Activated T-helper 9 cell treated with anti-CD3 and anti-CD28 coated beads, Interleukin-2, amount 50 U/mL, for 16 hours (primary cell): ENCODE data around the gene TOPAZ1.

Experiments
- DNase-seq: peaks from one replicate; pipeline ENCODE4 v3.0.0-alpha.2; 2020; ENCODE audit warnings: low read depth

TOPAZ1 gene

GRCh38 chr3:44241706-44242105, at the start of gene TOPAZ1:
Gene TOPAZ1 (plus strand): TSS chr3:44241886. CDS start chr3:44242054, 168 bp downstream.
- DNase-seq, result no peak

GRCh38 chr3:44198284-44199269, 43.1 kb upstream of the TOPAZ1 start:
- peak; percentile 30 for DNase-seq

- DNase-seq, result no peak
Observed at GRCh38 chr3:44206261-44206660, 35.4 kb upstream of the TOPAZ1 start.

GRCh38 chr3:44206862-44207652, 34.6 kb upstream of the TOPAZ1 start:
- no peak for DNase-seq

GRCh38 chr3:44208086-44208485, 33.6 kb upstream of the TOPAZ1 start:
- no peak for DNase-seq

- DNase-seq, result no peak
Observed at GRCh38 chr3:44208568-44208967, 33.1 kb upstream of the TOPAZ1 start.

- DNase-seq, result no peak
Observed at GRCh38 chr3:44210967-44211366, 30.7 kb upstream of the TOPAZ1 start.

- DNase-seq, result no peak
Observed at GRCh38 chr3:44222337-44222736, 19.3 kb upstream of the TOPAZ1 start.

- DNase-seq, result no peak
Observed at GRCh38 chr3:44223299-44223698, 18.4 kb upstream of the TOPAZ1 start.

GRCh38 chr3:44224131-44224530, 17.6 kb upstream of the TOPAZ1 start:
- no peak for DNase-seq

- DNase-seq, result no peak
Observed at GRCh38 chr3:44226573-44226972, 15.1 kb upstream of the TOPAZ1 start.

- DNase-seq, result no peak
Observed at GRCh38 chr3:44227632-44228031, 14.1 kb upstream of the TOPAZ1 start.

- DNase-seq, result no peak
Observed at GRCh38 chr3:44228900-44229299, 12.8 kb upstream of the TOPAZ1 start.

- DNase-seq, result no peak
Observed at GRCh38 chr3:44232407-44232806, 9.3 kb upstream of the TOPAZ1 start.

- DNase-seq, result no peak
Observed at GRCh38 chr3:44234648-44235268, 6.9 kb upstream of the TOPAZ1 start.

GRCh38 chr3:44235604-44236484, 5.8 kb upstream of the TOPAZ1 start:
- DNase-seq, result peak; percentile 14

- no peak for DNase-seq
Observed at GRCh38 chr3:44236485-44236908, 5.2 kb upstream of the TOPAZ1 start.

GRCh38 chr3:44237161-44237560, 4.5 kb upstream of the TOPAZ1 start:
- no peak for DNase-seq

- DNase-seq, result no peak
Observed at GRCh38 chr3:44237665-44238064, 4.0 kb upstream of the TOPAZ1 start.

GRCh38 chr3:44238889-44239288, 2.8 kb upstream of the TOPAZ1 start:
- DNase-seq, result no peak

- DNase-seq, result no peak
Observed at GRCh38 chr3:44240061-44240460, 1.6 kb upstream of the TOPAZ1 start.
